ENCODE measurements around the gene JDP2.
"Not testable (repeated sequence)": the region's sequence is repeated elsewhere in the genome, so short reads cannot be mapped to it uniquely, and the experiment has no call there.

JDP2 gene

GRCh38 chr14:75454963-75455546, 27.2 kb downstream of the JDP2 start:
- DNase-seq (ENCODE audit: low read depth in 2 of 2, low spot score in 1 of 2): no peak

DNA sequence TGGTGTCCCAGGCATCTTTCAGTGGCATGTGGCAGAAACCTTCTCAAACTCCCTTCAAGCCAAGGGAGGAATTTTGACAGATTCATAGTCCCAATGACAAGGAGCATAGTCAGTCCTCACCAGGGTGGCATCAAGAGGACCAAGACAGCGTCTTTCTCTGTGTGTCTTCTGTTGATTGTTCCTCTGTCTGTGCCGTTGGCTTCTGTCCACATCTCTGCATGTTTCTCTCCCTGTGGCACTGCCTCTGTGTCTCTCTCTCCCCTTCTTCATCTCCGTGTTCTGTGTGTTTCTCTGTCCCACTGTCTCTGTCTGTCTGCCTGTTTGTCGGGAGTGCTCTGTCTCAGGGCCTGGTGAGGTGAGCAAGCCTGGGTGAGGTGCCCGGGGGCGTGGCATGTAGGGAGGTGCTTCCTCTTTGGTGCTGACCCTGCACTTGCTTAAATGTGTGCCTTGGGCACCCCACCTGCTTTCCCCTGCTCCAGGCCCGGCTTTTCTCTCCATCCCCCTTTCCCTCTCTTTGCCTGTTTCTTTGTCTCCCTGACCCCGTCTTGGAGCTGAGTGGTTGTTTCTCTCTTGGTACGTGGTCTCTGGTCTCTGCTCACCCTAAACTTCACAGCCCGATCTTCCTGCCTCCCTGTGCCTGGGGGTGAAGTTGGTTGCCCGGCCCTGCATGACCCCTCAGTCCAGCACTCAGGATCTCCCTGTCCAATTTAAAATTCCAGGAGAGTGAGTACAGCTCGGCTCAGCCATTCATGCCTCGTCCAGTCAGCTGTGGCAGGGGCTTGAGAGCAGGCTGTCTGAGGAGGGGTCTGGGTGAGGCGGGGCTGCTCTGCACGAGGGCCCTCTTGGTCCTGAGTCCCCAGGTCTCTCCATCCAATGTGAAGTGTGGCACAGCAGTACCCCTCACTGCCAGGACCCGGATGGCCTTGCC, 28.5 kb downstream of the JDP2 start:
- DNase-seq (ENCODE audit: low read depth in 2 of 2, low spot score in 1 of 2): no peak

DNA sequence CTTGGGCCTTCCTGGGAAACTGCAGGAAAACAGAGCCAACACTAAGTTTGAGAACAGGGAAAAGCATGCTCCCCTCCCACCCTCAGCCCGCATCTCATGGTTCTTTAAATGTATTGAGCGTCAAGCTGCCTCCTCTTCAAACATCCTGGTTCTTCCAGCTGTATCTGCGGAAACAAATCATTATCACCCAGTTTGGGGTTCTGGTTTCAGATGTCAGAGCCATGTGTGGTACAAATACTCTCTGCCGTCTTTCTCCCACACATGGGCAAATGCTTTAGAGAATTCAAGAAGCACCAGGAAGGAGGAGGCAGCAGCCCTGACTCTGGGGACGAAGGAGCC, 29.1 kb downstream of the JDP2 start:
- no peak for DNase-seq (ENCODE audit: low read depth in 2 of 2, low spot score in 1 of 2)

DNA sequence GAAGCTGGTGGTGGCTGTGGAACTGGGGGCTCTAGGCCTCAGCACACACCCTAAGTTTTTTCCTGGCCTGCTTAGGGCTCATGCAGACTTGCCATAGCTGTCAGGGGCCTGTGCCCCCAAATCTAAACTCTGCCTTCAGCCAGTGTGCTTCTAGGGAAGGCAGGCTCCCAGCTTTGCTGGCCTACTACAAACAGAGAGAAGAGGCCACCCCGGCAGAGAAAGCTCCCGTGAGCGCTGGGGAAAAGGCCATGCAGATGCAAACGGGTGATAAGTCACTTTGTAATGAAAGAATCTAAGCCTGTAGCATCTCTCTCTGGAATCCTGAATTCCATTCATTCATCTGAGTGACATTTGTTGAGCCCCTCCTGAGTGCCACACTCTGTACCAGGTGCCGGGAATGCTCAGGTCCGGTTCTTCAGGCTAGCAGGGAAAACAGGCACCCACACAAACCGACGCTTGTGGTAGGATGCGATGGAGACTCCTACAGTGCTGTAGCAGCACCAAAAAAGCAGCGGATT, 29.9 kb downstream of the JDP2 start:
- DNase-seq (ENCODE audit: low read depth in 2 of 2, low spot score in 1 of 2): no peak

DNA sequence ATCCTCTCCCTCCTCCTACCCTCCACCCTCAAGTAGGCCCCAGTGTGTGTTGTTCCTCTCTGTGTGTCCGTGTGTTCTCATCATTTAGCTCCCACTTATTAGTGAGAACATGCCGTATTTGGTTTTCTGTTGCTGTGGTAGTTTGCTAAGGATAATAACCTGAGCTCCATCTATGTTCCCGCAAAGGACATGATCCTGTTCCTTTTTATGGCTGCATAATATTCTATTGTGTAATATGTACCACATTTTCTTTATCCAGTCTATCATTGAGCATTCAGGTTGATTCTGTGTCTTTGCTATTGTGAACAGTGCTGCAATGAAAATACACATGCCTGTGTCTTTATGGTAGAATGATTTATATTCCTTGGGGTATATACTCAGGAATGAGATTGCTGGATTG, 30.5 kb downstream of the JDP2 start:
- DNase-seq (ENCODE audit: low read depth in 2 of 2, low spot score in 1 of 2): no peak

DNA sequence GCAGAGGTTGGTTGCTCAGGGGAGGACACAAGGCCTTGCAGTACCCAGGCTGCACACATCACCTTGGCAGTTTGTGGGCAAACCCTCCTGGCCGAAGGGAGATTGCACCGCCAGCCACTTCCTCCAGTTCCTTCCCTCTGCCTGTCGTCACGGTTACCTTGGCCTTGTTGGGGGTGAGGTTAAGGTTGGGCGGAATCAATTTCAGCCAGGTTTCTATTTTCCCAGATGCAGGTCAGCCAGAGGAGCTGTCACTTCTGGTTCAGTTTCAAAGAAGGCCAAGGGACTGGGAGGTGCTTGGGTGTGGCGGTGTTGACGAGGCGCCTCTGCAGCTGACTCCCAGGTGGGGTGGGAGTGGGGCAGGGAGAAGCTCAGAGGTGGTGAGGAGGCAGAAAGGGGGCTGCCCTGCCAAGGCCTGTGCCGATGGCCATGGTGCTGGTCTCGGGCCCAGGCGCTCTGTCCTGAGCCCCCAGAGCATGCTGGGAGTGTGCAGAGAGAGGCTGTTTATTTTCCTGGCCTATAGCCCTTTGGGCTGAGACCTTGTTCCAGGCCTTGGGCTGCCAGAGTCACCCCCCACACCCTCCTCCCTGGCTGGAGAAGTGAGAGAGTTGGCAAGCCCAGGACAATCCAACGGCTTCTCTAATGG, 31.4 kb downstream of the JDP2 start:
- no peak for DNase-seq (ENCODE audit: low read depth in 2 of 2, low spot score in 1 of 2)

DNA sequence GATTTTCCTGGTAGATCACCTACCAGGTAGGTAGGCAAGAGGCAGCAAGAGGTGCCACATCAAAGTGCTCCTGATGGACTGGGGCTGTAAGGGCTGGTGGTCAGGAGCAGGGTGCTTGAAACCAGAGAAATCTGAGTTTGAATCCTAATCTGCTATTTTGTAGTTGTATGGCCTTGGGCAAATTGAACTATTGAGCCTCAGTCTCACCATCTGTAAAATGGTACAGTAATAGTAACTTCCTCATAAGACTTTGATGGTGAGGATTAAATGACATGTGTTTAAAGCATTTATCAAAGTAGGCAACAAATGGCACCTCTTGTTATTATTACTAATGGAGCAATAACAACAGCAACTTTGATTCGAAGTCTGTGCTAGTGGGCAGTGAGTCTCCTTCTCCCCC, 32.0 kb downstream of the JDP2 start:
- no peak for DNase-seq (ENCODE audit: low read depth in 2 of 2, low spot score in 1 of 2)

DNA sequence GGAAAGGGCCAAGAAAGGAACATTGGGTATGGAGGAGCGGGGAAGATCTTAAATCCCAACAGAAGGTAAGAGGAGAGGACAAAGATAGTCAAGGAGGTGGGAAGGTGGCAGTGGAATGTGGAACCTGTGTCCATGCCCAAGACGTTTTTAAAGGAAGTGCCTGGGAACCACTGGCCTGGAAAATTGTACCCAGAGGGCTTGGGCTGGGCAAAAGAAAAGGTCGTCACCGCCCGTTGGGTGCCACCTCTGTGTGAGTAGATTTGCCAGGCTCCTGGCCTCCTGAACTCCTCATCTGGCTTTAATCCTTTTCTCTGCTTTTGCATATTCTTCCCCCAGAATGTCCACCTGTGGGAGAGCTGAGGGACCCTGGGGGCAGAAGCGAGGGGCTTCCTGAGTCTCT, 32.6 kb downstream of the JDP2 start:
- no peak for DNase-seq (ENCODE audit: low read depth in 2 of 2, low spot score in 1 of 2)

- no peak for DNase-seq (ENCODE audit: low read depth in 2 of 2, low spot score in 1 of 2)
Measured at GRCh38 chr14:75461303-75461702, 33.5 kb downstream of the JDP2 start.

- no peak for DNase-seq (ENCODE audit: low read depth in 2 of 2, low spot score in 1 of 2)
Measured at GRCh38 chr14:75461755-75462349, 34.0 kb downstream of the JDP2 start.

- no peak for DNase-seq (ENCODE audit: low read depth in 2 of 2, low spot score in 1 of 2)
Measured at GRCh38 chr14:75464626-75465025, 36.8 kb downstream of the JDP2 start.

GRCh38 chr14:75467763-75468162, 39.9 kb downstream of the JDP2 start:
- no peak for DNase-seq (ENCODE audit: low read depth in 2 of 2, low spot score in 1 of 2)

DNA sequence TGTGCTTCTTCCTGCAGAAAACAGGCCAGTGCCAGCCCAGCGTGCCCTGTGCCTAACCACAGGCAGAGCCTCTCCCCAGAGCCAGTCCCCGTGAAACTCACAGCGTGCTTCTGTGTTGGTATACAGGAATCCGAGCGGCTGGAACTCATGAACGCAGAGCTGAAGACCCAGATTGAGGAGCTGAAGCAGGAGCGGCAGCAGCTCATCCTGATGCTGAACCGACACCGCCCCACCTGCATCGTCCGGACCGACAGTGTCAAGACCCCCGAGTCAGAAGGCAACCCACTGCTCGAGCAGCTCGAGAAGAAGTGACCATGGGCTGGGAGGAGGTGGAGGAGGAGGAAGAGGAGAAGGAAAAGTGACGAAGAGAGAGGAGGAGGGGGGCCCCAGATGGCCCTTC, 41.3 kb downstream of the JDP2 start:
- no peak for DNase-seq (ENCODE audit: low read depth in 2 of 2, low spot score in 1 of 2)

DNA sequence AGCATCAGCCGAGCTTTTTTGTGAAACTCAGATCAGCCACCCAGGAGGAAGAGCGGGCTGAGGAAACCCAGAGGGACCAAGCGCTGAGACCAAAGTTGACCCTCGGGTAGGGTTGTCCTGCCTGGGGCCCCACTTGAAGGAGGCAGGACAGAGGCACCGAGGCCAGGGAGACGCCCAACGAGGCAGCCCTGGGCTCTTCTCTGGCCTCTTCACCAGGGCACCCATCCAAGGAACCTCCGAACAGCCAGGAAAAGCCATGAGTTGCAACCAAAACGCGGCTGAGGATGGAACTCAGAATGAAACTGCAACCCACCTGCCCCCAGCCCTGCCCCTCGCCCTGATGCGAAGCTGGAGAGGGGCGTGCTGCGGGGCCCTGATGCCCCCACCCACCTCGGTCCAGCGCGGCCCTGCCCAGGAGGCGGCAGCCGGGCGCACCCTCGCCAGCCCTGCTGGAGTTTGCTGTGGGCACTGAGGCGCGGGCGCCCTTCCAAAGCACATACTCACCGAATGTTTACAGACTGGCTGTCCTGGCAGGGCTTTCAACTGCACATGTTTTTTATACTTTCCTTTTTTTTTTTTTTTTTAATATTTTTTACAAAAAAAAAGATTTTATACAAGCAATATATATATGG, 41.9 kb downstream of the JDP2 start:
- DNase-seq (ENCODE audit: low read depth in 2 of 2, low spot score in 1 of 2): no peak

DNA sequence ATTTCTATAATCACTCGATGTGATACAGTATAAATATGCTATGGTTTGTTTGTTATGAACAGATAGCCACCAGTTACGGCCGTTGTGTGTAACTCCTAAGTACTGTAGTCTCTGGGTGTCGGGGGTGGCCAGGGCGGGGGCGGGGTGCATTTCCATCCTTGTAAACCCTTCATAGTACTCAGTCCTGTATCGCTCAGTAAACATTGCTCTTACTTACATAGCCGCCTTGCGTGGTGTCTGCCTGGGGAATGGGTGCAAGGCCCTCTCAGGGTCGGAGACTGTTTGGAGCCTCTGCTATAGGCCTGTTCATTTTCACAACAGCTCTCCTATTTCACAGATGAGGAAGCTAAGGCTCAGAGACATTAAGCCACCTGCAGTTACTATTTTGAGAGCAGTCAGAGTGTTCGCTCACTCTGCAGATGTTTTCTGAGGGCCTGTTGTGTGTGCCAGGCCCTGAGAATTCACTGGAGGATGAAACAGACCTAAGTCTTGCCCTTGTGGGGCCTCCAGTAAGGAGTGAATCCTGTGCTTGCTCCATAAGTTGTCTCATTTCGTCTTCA, 42.5 kb downstream of the JDP2 start:
- no peak for DNase-seq (ENCODE audit: low read depth in 2 of 2, low spot score in 1 of 2)

DNA sequence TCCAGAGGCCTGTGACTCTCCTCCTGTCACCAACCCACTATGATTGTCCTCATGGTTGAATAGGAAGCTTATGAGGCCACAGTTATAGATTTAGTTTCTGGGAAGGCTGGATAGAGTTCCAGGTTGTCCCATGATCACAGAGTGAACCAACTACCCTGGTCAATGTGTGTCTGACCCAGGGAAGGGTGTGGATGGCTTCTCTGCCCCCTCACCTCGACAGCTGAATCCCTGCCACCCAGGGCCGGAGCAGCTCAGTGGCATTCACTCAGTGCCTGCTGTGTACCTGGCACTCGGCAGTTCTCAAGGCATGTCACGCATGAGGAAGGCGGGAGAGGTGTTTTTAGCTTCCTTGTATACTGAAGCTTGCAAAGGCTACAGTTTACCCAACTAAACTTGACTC, 43.2 kb downstream of the JDP2 start:
- DNase-seq (ENCODE audit: low read depth in 2 of 2, low spot score in 1 of 2): no peak

GRCh38 chr14:75474127-75474526, 46.3 kb downstream of the JDP2 start:
- not testable (repeated sequence) for DNase-seq (ENCODE audit: low read depth in 2 of 2, low spot score in 1 of 2)

DNA sequence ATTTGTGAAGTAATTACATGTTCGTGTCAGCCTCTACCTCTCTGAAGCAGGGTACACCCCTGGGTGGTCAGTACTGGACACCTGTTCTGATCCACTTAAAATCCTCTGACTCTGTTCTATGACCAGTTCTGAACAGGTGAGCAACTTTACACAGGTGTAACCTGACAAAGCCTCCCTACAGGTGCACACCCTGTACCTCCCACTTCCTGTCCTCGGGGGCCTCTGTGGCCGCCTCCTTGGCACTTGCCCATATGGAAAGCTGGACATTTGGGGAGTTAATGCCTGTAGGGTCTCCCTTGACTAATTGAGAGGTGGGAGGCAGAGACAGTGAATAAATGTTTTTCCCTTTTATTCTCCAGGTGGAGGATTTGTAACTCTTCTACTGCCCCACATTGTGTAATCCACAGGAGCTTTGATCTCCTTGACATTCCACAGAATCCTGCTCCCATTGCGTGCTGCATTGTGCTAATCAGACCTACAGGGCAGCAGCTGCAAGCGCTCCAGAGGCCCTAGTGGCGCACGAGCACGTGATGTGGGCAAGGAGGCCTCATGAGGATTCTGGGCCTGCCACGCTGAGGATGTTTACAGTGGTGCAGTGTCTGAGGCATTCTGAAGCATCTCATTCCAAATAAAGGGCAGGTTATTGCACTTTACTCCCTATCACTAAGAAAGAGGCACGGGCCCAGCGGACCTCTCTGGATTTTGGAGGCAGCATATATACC, 48.6 kb downstream of the JDP2 start:
- DNase-seq (ENCODE audit: low read depth in 2 of 2, low spot score in 1 of 2): no peak

DNA sequence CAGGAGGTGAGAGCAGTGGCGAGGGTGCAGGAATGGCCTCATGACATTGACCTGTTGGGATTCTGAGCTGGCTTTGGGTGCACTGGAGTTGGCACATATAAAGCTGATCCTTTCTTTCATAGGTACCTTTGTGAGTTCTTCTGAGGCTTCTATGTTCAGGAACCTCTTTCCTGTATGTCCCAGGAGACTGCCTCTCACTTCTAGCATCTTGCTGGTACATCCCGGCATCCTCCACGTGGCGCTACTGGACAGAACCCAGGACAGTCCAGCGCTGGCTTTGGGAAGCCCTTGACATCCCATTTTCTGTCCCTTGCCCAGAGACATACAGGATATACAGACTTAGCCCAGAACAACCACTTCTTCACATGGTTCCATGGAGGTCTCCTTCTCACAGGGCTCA, 50.1 kb downstream of the JDP2 start:
- no peak for DNase-seq (ENCODE audit: low read depth in 2 of 2, low spot score in 1 of 2)
